ENCODE measurements around the gene WFDC8.

DNA sequence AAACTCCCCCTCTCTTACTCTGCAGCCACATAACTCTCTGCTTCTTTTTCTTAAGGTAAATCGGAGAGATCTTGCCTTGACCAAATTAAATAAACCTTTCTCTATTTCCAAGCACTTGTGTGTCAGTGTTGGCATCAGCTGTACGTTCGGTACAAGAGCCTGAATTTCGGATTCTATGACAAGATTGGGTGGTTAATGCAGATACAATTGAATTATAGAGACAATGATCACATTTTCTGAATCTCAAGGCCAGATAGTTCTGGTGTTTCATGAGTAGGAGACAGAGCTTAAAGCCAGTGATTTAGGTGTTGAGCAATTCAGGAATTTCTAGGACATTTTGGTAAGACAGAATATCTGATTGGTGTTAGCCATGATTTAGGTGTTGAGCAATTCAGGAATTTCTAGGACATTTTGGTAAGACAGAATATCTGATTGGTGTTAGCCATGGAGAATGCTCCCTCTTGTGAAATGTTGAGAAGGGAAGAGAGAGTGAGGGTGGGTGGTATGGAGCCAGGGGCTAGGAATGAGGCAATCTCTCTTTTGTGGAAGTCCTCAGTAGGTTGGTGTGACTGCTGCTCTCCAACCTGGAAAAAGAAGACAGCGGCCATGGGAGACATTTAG, 68.7 kb downstream of the WFDC8 start:
- TF ChIP-seq, protein P1, sequence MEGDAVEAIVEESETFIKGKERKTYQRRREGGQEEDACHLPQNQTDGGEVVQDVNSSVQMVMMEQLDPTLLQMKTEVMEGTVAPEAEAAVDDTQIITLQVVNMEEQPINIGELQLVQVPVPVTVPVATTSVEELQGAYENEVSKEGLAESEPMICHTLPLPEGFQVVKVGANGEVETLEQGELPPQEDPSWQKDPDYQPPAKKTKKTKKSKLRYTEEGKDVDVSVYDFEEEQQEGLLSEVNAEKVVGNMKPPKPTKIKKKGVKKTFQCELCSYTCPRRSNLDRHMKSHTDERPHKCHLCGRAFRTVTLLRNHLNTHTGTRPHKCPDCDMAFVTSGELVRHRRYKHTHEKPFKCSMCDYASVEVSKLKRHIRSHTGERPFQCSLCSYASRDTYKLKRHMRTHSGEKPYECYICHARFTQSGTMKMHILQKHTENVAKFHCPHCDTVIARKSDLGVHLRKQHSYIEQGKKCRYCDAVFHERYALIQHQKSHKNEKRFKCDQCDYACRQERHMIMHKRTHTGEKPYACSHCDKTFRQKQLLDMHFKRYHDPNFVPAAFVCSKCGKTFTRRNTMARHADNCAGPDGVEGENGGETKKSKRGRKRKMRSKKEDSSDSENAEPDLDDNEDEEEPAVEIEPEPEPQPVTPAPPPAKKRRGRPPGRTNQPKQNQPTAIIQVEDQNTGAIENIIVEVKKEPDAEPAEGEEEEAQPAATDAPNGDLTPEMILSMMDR (IDR thresholded peaks at IDR 0.05): no peak
- TF ChIP-seq POLR2A (IDR thresholded peaks at IDR 0.05): no peak

Measured in Peyer's patch (tissue), 4 donors.